LNCAP (cell line): ENCODE data around the gene NDUFB5.

Experiments used
- TF ChIP-seq, protein P1 (sequence below): fragments of 450-650 bp; IDR thresholded peaks from 2 replicates; pipeline ENCODE4 v1.5.1; 2017; ENCODE audit warnings: mild to moderate bottlenecking

NDUFB5 gene

DNA sequence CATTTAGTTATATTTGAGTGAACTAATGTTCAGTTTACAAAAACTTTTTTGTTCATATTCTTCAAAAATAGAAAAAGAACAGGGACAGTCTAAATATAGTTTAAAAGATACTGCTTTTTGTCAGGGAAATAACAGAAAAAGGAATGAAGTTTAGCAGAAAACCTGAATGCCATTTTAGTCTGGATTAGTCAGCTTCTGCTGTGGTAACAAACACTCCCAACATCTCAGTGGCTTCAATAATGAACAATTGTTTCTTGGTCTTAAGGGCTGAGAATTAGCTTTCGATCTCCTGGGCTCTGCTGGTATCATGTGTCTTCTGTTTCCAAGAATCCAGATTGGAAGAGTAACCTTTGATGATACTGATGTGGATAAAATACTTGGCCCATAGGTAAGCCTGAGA is 35.9 kb downstream of the NDUFB5 start:
- TF ChIP-seq, protein P1, sequence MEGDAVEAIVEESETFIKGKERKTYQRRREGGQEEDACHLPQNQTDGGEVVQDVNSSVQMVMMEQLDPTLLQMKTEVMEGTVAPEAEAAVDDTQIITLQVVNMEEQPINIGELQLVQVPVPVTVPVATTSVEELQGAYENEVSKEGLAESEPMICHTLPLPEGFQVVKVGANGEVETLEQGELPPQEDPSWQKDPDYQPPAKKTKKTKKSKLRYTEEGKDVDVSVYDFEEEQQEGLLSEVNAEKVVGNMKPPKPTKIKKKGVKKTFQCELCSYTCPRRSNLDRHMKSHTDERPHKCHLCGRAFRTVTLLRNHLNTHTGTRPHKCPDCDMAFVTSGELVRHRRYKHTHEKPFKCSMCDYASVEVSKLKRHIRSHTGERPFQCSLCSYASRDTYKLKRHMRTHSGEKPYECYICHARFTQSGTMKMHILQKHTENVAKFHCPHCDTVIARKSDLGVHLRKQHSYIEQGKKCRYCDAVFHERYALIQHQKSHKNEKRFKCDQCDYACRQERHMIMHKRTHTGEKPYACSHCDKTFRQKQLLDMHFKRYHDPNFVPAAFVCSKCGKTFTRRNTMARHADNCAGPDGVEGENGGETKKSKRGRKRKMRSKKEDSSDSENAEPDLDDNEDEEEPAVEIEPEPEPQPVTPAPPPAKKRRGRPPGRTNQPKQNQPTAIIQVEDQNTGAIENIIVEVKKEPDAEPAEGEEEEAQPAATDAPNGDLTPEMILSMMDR, result no peak

DNA sequence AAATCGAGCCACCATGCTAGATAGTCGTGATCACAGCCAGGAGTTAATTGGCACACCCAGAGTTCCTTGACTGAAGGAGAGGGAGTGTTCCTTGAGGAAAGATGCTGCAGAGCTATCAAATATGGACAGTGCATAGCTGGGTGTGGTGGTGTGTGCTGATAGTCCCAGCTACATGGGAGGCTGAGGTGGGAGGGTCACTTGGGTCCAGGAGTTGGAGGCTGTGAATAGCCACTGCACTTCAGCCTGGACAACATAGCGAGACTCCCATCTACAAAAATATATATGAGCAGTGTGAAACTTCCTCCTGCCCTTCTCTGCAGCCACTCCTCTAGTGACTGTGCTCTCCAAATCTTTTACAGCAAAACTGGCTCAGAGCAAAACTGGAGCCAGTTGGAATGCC is 38.3 kb downstream of the NDUFB5 start:
- TF ChIP-seq, protein P1, result no peak

DNA sequence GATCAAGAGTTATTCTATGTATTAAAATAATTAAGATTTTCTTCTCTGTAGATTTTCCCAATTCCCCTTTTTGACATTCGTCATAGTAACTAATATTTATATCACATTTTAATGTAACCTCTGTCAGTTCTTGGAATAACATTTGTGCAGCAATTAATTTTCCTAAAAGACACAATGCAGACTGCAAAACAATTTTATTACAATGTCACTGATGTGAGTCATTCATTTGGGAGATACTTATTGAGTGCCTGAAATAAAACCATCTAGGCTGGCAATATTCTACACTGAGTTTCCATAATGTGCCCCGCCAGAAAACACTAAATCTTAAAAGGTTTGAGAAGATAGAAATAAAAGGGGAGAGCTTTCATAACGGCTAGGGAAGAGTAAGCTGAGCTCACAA is 41.6 kb downstream of the NDUFB5 start:
- TF ChIP-seq, protein P1, result no peak

DNA sequence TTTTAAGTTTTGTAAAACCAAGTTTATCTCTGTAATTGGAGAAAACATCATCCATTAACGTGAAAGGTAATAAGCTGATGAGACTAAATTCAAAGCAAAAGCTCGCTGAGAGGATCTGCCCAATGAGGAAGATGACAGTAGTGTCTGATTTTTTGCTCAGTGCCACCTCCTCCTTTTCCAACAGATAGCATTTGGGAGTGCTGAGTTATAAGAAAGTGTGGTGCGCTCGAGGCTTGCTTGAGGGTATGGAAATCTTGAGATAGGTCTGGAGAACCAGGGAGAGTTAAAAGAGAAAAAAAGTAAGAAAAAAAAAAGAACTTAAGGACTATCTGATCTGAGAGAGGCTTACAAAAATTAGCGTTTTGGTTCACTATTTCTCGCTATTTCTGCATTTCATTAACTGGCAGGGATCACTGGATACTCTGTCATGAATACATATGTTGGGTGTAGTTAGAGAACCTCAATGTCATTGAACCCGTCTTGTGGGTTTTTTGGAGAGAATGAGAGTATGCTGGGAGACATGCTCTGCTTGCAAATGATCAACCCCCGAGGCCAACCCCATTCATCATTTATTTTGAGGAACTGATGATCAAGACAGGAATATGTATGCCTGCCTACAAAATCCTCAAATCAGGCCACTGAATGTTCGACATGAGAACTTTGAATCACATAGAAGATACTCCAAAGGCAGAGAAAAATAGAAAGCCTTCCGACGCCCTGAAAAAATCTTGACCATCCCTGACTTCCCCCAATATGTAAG is 47.3 kb downstream of the NDUFB5 start:
- TF ChIP-seq, protein P1, result no peak

DNA sequence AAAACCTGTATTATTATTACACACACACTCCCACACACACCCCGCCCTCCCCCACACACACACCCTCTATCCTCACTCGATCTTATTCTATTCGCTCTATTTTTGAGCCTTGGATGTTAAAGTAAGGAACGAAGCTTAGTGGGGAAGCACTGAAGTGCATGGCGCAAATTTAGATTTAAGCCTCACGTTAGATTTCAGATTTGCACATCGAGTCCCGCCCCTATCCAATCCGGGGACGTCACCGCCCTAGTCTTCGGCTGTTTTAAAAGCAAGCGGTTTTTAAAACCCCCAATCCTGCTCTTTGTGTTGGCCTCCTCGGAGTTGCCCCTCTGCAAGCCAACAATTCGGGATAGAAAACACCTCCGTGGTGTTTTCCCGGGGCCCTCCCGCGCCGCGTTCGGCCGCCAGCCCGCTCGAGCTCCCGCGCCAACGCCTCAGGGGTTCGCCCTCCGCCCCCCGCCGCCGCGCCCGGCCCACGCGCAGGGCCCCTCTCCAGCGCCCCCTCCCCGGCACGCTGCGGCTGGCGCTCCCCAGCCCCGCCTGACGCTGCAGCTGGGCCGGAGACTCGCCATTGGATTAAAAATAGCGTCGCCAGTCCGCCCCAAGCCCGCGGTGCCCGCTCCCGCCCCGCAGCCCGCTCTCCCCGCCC is 48.0 kb downstream of the NDUFB5 start, which contains the start of gene USP13:
Gene USP13, plus strand, starts transcription at position 594 of the 649 bp plus-strand sequence. CDS start 186 bp downstream, outside the sequence.
- TF ChIP-seq, protein P1, result no peak

DNA sequence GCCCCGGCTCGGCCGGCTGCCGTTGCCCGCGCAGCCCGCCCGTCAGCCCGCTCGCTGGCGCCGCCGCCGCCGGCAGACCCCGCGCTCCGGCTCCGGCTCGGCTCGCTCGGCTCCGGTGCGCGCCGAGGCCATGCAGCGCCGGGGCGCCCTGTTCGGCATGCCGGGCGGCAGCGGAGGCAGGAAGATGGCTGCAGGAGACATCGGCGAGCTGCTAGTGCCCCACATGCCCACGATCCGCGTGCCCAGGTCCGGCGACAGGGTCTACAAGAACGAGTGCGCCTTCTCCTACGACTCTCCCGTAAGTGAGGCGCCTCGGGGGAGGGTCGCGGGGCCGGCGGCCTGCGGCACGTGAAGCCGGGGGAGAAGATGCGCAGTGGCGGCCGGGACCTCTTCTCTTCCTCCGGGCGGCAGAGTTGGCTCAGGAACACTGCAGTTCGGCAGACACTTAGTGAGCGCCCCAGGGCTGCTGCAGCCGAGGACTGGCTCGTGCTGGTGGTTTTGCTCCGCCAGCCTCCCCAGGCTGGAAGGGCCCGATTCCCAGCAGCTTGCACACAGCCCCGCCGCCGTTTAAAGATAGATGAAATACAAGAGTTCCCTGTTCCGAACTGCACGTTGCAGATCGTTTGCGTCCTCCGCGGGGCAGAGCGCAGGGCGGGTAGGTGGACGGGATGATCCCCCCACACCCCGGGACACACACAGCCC is 48.7 kb downstream of the NDUFB5 start:
- TF ChIP-seq, protein P1, result no peak; the same call in 1 of the 2 replicates

DNA sequence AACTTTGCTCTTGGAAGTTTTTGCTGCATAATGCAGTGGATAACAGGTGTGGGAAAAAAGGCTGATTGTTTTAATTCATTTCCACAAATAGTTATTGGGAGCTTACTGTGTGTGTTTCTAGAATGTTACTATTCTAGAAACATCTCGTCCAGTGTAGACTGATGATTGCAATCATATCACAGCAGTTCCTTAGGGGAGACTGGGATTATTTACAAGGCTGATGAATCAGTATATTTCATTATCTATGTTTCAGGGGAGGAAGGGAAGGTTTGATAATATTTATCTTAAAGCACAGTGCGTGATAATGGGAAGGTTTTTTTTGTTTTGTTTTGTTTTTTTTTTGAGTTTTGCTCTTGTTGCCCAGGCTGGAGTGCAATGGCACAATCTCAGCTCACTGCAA is 50.6 kb downstream of the NDUFB5 start:
- TF ChIP-seq, protein P1, result no peak
